Measurements from ENCODE around the gene MAOB. TPM values are rescaled to one million over a fixed set of nuclear protein-coding genes. Genes with fewer than 3 reads are reported as not detected.

The MAOB gene
- total RNA-seq, 2 donors from 2014 or later, result 5.7 to 22.4 TPM

- TF ChIP-seq, protein P1, sequence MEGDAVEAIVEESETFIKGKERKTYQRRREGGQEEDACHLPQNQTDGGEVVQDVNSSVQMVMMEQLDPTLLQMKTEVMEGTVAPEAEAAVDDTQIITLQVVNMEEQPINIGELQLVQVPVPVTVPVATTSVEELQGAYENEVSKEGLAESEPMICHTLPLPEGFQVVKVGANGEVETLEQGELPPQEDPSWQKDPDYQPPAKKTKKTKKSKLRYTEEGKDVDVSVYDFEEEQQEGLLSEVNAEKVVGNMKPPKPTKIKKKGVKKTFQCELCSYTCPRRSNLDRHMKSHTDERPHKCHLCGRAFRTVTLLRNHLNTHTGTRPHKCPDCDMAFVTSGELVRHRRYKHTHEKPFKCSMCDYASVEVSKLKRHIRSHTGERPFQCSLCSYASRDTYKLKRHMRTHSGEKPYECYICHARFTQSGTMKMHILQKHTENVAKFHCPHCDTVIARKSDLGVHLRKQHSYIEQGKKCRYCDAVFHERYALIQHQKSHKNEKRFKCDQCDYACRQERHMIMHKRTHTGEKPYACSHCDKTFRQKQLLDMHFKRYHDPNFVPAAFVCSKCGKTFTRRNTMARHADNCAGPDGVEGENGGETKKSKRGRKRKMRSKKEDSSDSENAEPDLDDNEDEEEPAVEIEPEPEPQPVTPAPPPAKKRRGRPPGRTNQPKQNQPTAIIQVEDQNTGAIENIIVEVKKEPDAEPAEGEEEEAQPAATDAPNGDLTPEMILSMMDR (IDR thresholded peaks at IDR 0.05), result no peak
- TF ChIP-seq POLR2A (IDR thresholded peaks at IDR 0.05), result no peak
- no peak for ATAC-seq
- H3K36me3 ChIP-seq (replicated peaks in 1 of 2; ENCODE audit: insufficient read depth in 1 of 2, low read depth in 2 of 2), result no peaks in the 10 kb centered on the region
- H3K4me3 ChIP-seq, result no peak overlapping the region
- H3K27me3 ChIP-seq, result no peaks in the 10 kb centered on the region
- DNase-seq, result no peak
- 91 to 92% methylated on average over 1 of the region's 1 CpG for WGBS, 2 donors
- H3K27ac ChIP-seq, result no peak overlapping the region
- H3K9me3 ChIP-seq, result no peaks in the 10 kb centered on the region
- intact Hi-C loops (cut with DNase I), result no loop called here
- H3K4me1 ChIP-seq, result no peaks in the 10 kb centered on the region
Observed at GRCh38 chrX:43718956-43719355, 163.3 kb downstream of the MAOB start.

DNA sequence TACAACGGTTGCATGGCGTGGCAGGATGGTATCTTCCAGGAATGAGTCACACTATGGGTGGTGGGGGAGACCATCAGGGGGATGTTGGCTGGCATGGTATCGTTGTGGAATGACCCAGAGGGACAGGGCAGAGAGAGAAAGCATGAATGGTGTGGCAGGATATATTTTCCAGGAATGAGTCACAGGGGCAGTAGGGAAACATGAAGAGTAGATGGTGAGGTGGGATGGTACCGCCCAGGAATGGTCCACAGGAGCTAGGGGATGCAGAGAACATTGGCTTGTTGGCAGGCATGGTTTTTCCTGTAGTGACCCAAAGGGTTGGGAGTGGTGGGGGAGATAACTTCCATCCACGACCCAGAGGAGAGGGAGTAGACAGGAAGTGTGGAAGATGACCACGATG is 163.7 kb downstream of the MAOB start:
- no peaks in the 10 kb centered on the region for H3K36me3 ChIP-seq (replicated peaks in 1 of 2; ENCODE audit: insufficient read depth in 1 of 2, low read depth in 2 of 2)
- DNase-seq (no peak), ATAC-seq (no peak)
- intact Hi-C loops (cut with DNase I), result no loop called here
- H3K27ac ChIP-seq, result no peak overlapping the region
- no peaks in the 10 kb centered on the region for H3K4me1 ChIP-seq
- 95 to 98% methylated on average over 6 of the region's 6 CpGs for WGBS, 2 donors
- H3K4me3 ChIP-seq, result no peak overlapping the region
- H3K9me3 ChIP-seq, result no peaks in the 10 kb centered on the region
- TF ChIP-seq, protein P1 (IDR thresholded peaks at IDR 0.05), result no peak
- TF ChIP-seq POLR2A (IDR thresholded peaks at IDR 0.05), result no peak
- H3K27me3 ChIP-seq, result no peaks in the 10 kb centered on the region

- H3K36me3 ChIP-seq (replicated peaks in 1 of 2; ENCODE audit: insufficient read depth in 1 of 2, low read depth in 2 of 2), result no peaks in the 10 kb centered on the region
- no peaks in the 10 kb centered on the region for H3K27me3 ChIP-seq
- ATAC-seq, result no peak
- no peaks in the 10 kb centered on the region for H3K4me1 ChIP-seq
- intact Hi-C loops (cut with DNase I), result no loop called here
- no peak for TF ChIP-seq POLR2A (IDR thresholded peaks at IDR 0.05)
- TF ChIP-seq, protein P1 (IDR thresholded peaks at IDR 0.05), result no peak
- H3K27ac ChIP-seq, result no peak overlapping the region
- no peaks in the 10 kb centered on the region for H3K9me3 ChIP-seq
- no peak overlapping the region for H3K4me3 ChIP-seq
- WGBS, 2 donors, result 95 to 100% methylated on average over 1 of the region's 1 CpG
- DNase-seq, result no peak
Observed at GRCh38 chrX:43718081-43718480, 164.2 kb downstream of the MAOB start.

GRCh38 chrX:43717161-43717560 is 165.1 kb downstream of the MAOB start:
- Histone ChIP-seq H3K9me3 (no peaks in the 10 kb centered on the region), H3K27me3 (no peaks in the 10 kb centered on the region), H3K4me3 (no peak overlapping the region), H3K36me3 (replicated peaks in 1 of 2; ENCODE audit: insufficient read depth in 1 of 2, low read depth in 2 of 2) (no peaks in the 10 kb centered on the region), H3K4me1 (no peaks in the 10 kb centered on the region), H3K27ac (no peak overlapping the region)
- ATAC-seq, result no peak
- DNase-seq, result no peak
- WGBS, 2 donors, result 83 to 92% methylated on average over 1 of the region's 1 CpG
- intact Hi-C loops (cut with DNase I), result no loop called here
- TF ChIP-seq POLR2A (IDR thresholded peaks at IDR 0.05), result no peak
- TF ChIP-seq, protein P1 (IDR thresholded peaks at IDR 0.05), result no peak

DNA sequence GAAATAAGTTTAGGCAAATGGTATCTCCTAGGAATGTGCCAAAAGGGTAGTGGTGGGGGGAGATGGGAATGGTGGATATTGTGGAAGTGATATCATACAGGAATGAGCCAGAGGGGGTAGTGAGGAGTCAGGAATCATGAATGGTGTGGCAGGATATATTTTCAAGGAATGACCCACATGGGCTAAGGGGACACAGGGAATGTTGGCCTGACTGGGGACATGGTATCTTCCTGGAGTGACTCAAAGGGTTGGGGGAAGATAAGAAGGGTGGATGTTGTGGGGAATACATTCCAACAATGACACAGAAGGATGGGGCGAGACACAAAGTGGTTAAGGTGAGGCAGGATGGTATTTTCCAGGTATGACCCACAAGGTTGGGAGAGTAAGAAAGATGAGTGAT is 165.6 kb downstream of the MAOB start:
- Histone ChIP-seq H3K27ac (no peak overlapping the region), H3K27me3 (no peaks in the 10 kb centered on the region), H3K9me3 (no peaks in the 10 kb centered on the region), H3K4me1 (no peaks in the 10 kb centered on the region), H3K36me3 (replicated peaks in 1 of 2; ENCODE audit: insufficient read depth in 1 of 2, low read depth in 2 of 2) (no peaks in the 10 kb centered on the region), H3K4me3 (no peak overlapping the region)
- TF ChIP-seq, protein P1 (IDR thresholded peaks at IDR 0.05), result no peak
- TF ChIP-seq POLR2A (IDR thresholded peaks at IDR 0.05), result no peak
- DNase-seq (no peak), ATAC-seq (no peak)
- intact Hi-C loops (cut with DNase I), result no loop called here
- 94 to 100% methylated on average over 1 of the region's 1 CpG for WGBS, 2 donors
